Lower lobe of right lung (tissue), 2 donors: ENCODE measurements around the gene ETS2. TPM values are rescaled to one million over a fixed set of nuclear protein-coding genes. Genes with fewer than 3 reads are reported as not detected.

Experiments used
- ATAC-seq, 2 donors: fragments of 200-7000 bp; cut with Tn5 transposase; one replicate each; pipeline ENCODE4 v1.9.1; 2020 to 2022; ENCODE audit warnings: mild to moderate bottlenecking in 2 of 2, moderate library complexity in 2 of 2
- DNase-seq: peaks from one replicate; pipeline ENCODE4 v3.0.0-alpha.2; 2020
- H3K27ac ChIP-seq: fragments of 200-600 bp; one replicate; pipeline ENCODE4 v1.8.0; 2022
- H3K27me3 ChIP-seq: fragments of 200-600 bp; one replicate; pipeline ENCODE4 v1.8.0; 2022; ENCODE audit warnings: low read depth
- H3K36me3 ChIP-seq: fragments of 200-600 bp; one replicate; pipeline ENCODE4 v1.8.0; 2022; ENCODE audit warnings: mild to moderate bottlenecking
- H3K4me1 ChIP-seq: fragments of 200-600 bp; one replicate; pipeline ENCODE4 v1.8.0; 2022
- H3K4me3 ChIP-seq: fragments of 200-600 bp; one replicate; pipeline ENCODE4 v1.8.0; 2022; ENCODE audit warnings: mild to moderate bottlenecking
- H3K9me3 ChIP-seq: fragments of 200-600 bp; one replicate; pipeline ENCODE4 v1.8.0; 2022
- intact Hi-C: fragments of 100-400 bp; cut with DNase I; formaldehyde crosslinking; loops from one replicate; pipeline ENCODE4 v1.11.0; 2022
- total RNA-seq: library from RNA; stranded (reverse); fragmentation: NEBNext Ultra II Directional; extraction: Animal tissue kit (Norgen Biotek cat#: 25700); gene quantifications from one replicate; pipeline ENCODE4 v1.2.1, GENCODE V29; 2021
- TF ChIP-seq, protein P1 (sequence below): fragments of 200-600 bp; IDR thresholded peaks from one replicate; pipeline ENCODE4 v1.8.0; 2022; ENCODE audit warnings: antibody characterized with exemption, mild to moderate bottlenecking
- donor health status: DM: no; HTN: yes; CAD: no; lungs with severe emphysema.

ETS2 gene
- total RNA-seq, 1 donor from 2014 or later, result 160 TPM

DNA sequence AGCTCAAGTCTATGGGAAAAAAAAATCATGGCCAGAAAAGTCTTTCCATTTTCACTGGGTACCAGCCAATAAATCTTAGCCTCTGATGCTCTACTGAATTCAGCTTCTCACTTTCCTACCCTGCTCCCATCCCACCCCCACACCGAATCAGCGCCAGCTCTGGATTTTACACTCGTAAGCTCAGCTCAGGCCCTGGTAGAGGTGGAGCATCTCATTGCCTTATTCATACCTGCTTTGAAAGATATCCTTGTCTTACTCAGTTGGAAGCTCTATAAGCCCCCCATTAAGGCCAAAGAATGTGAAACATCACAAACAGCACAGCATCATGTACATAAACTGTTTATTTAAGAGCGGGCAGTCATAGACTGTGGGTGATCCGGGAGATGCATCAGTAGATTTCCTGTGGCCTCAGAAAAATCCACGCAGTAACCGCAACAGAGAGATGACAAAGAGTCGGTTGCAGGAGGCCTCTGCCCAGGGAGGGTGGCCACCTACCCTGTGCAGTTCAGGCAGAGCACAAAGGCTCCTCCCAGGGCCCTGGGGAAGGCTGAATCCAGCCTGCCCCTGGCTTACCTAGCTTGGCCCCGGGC is 36.4 kb upstream of the ETS2 start:
- intact Hi-C loops, result no loop called here
- no peak for DNase-seq
- no peak for ATAC-seq
- H3K4me1 ChIP-seq, result peaks cover 17% of the 10 kb centered on the region
- H3K36me3 ChIP-seq, result no peaks in the 10 kb centered on the region
- no peaks in the 10 kb centered on the region for H3K27me3 ChIP-seq
- H3K27ac ChIP-seq, result peak overlapping the region; percentile 9
- TF ChIP-seq, protein P1, sequence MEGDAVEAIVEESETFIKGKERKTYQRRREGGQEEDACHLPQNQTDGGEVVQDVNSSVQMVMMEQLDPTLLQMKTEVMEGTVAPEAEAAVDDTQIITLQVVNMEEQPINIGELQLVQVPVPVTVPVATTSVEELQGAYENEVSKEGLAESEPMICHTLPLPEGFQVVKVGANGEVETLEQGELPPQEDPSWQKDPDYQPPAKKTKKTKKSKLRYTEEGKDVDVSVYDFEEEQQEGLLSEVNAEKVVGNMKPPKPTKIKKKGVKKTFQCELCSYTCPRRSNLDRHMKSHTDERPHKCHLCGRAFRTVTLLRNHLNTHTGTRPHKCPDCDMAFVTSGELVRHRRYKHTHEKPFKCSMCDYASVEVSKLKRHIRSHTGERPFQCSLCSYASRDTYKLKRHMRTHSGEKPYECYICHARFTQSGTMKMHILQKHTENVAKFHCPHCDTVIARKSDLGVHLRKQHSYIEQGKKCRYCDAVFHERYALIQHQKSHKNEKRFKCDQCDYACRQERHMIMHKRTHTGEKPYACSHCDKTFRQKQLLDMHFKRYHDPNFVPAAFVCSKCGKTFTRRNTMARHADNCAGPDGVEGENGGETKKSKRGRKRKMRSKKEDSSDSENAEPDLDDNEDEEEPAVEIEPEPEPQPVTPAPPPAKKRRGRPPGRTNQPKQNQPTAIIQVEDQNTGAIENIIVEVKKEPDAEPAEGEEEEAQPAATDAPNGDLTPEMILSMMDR, result no peak
- no peaks in the 10 kb centered on the region for H3K9me3 ChIP-seq
- no peak overlapping the region for H3K4me3 ChIP-seq

DNA sequence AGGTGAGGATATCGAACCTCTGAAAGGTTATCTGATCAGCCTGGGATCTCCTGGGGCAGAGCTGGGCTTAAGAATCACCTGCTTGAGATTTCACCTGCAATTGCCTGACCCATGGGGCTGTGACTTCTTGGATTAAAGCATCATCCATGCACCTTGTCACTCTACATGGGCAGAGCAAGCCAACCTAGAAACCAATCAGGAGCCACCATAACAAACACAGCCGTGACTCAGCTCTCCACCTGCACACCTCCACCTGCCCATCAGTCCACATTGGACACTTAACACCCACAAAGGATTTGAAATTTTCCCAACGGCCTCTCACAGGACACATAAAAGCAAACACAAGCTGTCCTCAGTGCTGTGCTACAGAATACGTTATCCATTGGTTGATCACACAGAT is 35.1 kb upstream of the ETS2 start:
- no peaks in the 10 kb centered on the region for H3K27me3 ChIP-seq
- no peak overlapping the region for H3K27ac ChIP-seq
- H3K36me3 ChIP-seq, result no peaks in the 10 kb centered on the region
- TF ChIP-seq, protein P1, result no peak
- intact Hi-C loops, result no loop called here
- H3K4me3 ChIP-seq, result no peak overlapping the region
- ATAC-seq (no peak), DNase-seq (no peak)
- H3K4me1 ChIP-seq, result peaks cover 17% of the 10 kb centered on the region
- H3K9me3 ChIP-seq, result no peaks in the 10 kb centered on the region

DNA sequence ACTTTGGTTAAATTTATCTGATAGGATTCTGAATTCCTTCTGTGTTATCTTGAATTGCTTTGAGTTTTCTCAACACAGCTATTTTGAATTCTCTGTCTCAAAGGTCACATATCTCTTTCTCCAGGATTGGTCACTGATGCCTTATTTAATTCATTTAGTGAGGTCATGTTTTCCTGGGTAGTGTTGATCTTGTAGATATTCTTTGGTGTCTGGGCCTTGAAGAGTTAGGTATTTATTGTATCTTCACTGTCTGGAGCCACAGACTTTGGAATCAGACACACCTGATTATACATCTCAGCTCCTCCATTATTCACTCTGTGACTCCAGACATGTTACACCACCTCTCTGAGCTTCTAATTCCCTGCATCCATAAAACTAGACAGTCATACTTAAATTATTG is 34.2 kb upstream of the ETS2 start:
- Histone ChIP-seq H3K4me3 (no peak overlapping the region), H3K36me3 (no peaks in the 10 kb centered on the region), H3K4me1 (peaks cover 17% of the 10 kb centered on the region), H3K27me3 (no peaks in the 10 kb centered on the region), H3K27ac (no peak overlapping the region), H3K9me3 (no peaks in the 10 kb centered on the region)
- TF ChIP-seq, protein P1, result no peak
- ATAC-seq (no peak), DNase-seq (no peak)
- intact Hi-C loops, result no loop called here

DNA sequence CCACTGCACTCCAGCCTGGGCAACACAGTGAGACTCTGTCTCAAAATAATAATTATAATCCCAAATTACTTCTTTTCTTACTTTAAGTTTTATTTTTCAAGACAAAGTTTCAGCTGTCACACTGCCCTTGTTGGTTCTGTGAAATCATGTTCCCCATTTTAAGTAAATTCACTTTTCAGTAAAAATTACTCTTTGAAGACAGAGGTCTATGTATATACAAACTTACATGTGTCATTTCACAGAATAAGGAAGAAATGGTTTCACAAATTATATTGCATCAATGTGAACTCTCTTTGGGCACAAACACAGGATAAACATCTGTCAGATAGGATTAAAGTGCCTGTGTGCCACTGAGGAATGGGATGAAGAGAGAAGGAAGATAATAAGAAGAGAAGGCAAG is 33.1 kb upstream of the ETS2 start:
- Histone ChIP-seq H3K4me3 (no peak overlapping the region), H3K9me3 (no peaks in the 10 kb centered on the region), H3K27ac (no peak overlapping the region), H3K36me3 (no peaks in the 10 kb centered on the region), H3K27me3 (no peaks in the 10 kb centered on the region), H3K4me1 (peaks cover 13% of the 10 kb centered on the region)
- ATAC-seq (no peak), DNase-seq (no peak)
- intact Hi-C loops, result no loop called here
- TF ChIP-seq, protein P1, result no peak

DNA sequence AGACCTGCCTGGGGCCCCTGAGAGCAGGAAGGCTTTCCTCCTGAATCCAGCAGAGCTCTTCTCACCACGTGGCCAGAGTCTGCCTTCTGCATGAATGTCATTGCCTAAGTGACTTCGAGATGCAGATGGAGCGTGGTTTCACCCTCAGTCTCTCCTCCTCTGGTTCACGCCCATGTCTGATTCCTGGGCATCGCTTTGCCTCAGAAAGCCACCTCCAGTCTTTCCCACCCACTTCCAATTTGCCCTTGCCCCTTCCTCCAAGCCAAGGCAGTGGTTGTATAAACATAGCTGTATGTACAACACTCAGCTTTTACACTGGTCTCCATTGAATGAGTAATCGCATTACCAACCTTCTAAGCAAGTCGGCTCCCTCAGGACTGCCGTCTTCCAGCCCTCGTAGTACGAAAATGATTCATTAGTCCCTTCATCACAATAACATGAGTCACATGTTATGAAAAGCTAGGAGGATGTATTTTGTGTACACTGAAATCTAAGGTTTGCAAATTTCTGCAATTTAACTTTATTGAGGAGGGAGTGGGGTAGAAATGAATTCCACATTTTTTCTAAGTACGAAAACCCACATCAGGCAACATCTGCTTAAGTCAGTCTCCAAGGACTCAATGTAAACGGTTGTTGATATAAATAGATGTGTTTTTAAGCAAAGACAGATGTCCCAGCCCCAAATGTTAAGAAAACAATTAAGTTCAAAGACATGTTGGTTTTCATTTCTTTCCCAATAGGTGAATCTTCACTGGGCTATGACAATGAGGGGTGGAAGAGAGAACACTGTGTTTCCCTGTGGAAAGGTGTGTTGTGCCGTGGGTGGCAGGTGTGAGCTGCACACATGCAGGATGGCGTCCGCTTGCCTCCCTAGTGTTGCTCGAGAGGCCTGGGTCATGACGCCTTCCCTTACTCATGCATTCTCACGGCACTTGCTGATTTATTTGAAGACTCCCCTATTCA is 32.3 kb upstream of the ETS2 start:
- ATAC-seq, result peak; percentile 21 to 59
- H3K4me3 ChIP-seq, result no peak overlapping the region
- H3K4me1 ChIP-seq, result peaks cover 13% of the 10 kb centered on the region
- H3K9me3 ChIP-seq, result no peaks in the 10 kb centered on the region
- intact Hi-C loops, result no loop called here
- DNase-seq, result no peak
- peak overlapping the region; percentile 33 for H3K27ac ChIP-seq
- H3K27me3 ChIP-seq, result no peaks in the 10 kb centered on the region
- no peaks in the 10 kb centered on the region for H3K36me3 ChIP-seq
- TF ChIP-seq, protein P1, result no peak
